GM12878 (cell line): ENCODE results near the gene EFNA3. TPM values are rescaled to one million over a fixed set of nuclear protein-coding genes. Genes with fewer than 3 reads are reported as not detected.

ENCODE experiments used
- ATAC-seq: fragments of 200-7000 bp; cut with Tn5 transposase; 3 replicates; pipeline ENCODE4 v1.9.1; 2020; ENCODE audit warnings: mild to moderate bottlenecking, moderate library complexity
- BruUV-seq: library from RNA; stranded (reverse); fragments of 400-500 nt; replicated peaks from 2 replicates; lab custom pipeline; 2021; lab: Mats Ljungman, UMichigan
- CTCF ChIA-PET: fragments of 300-600 bp; sonication (Branson Sonifier 250); formaldehyde crosslinking; extraction: SDS; loops from one replicate; lab custom pipeline; 2021; ENCODE audit warnings: inconsistent platforms; lab: Yijun Ruan, JAX
- POLR2A ChIA-PET: fragments of 350-600 bp; formaldehyde crosslinking; extraction: SDS; loops from one replicate; lab custom pipeline; 2021; ENCODE audit warnings: inconsistent platforms; lab: Charles Lee
- RAD21 ChIA-PET: fragments of 300-600 bp; sonication (Branson Sonifier 250); formaldehyde crosslinking; loops from one replicate; lab custom pipeline; 2023; ENCODE audit warnings: antibody characterized with exemption; ENCODE audit not compliant: unreplicated experiment; lab: Charles Lee
- SMC1A ChIA-PET: fragments of 300-600 bp; sonication (Branson Sonifier 250); formaldehyde crosslinking; loops from one replicate; lab custom pipeline; 2023; ENCODE audit not compliant: unreplicated experiment, uncharacterized antibody; lab: Charles Lee
- DNase-seq: peaks from one replicate; pipeline ENCODE4 v3.0.0-alpha.2; 2011; ENCODE audit warnings: low read depth, low spot score
- FAIRE-seq: peaks from 3 replicates; lab custom pipeline; 2011; peaks lifted over from hg19 to GRCh38; lab: Jason Lieb, UNC
- H2AFZ ChIP-seq: 2 replicates; pipeline ENCODE4 v1.6.0; 2011; ENCODE audit warnings: low read depth, low read length, control low read depth; ENCODE audit not compliant: control insufficient read depth
- H3K27ac ChIP-seq: 2 replicates; pipeline ENCODE4 v1.5.1; 2011; ENCODE audit warnings: control low read depth; ENCODE audit not compliant: control insufficient read depth, insufficient read depth
- H3K27me3 ChIP-seq, 2 experiments: replicated peaks in 1 of 2; 2 replicates each; pipeline versions ENCODE4 v1.6.0 to v1.6.1; 2011; ENCODE audit warnings: low read length in 1 of 2; ENCODE audit not compliant: control insufficient read depth in 2 of 2, insufficient read depth in 2 of 2
- H3K36me3 ChIP-seq, 2 experiments: 2 replicates each; pipeline ENCODE4 v1.5.1; 2011; ENCODE audit warnings: low read length in 1 of 2; ENCODE audit not compliant: control insufficient read depth in 2 of 2, insufficient read depth in 2 of 2
- H3K4me1 ChIP-seq: 2 replicates; pipeline ENCODE4 v1.6.1; 2011; ENCODE audit warnings: mild to moderate bottlenecking, low read length, moderate library complexity, mixed read lengths; ENCODE audit not compliant: control insufficient read depth, insufficient read depth
- H3K4me2 ChIP-seq: 2 replicates; pipeline ENCODE4 v1.6.0; 2011; ENCODE audit warnings: control low read depth; ENCODE audit not compliant: control insufficient read depth, insufficient read depth
- H3K4me3 ChIP-seq: fragments of 200-600 bp; sonication (generic); 2 replicates; pipeline ENCODE4 v1.5.1; 2016
- H3K79me2 ChIP-seq: 2 replicates; pipeline ENCODE4 v1.6.0; 2011; ENCODE audit warnings: low read length; ENCODE audit not compliant: control insufficient read depth, insufficient read depth
- H3K9ac ChIP-seq: 2 replicates; pipeline ENCODE4 v1.8.0; 2011; ENCODE audit warnings: low read length, control low read depth, mixed read lengths; ENCODE audit not compliant: control insufficient read depth, insufficient read depth
- H3K9me3 ChIP-seq: replicated peaks from 3 replicates; pipeline ENCODE4 v1.5.1; 2011; ENCODE audit warnings: mild to moderate bottlenecking, low read length; ENCODE audit not compliant: control insufficient read depth, insufficient read depth
- H4K20me1 ChIP-seq: 2 replicates; pipeline ENCODE4 v1.6.0; 2011; ENCODE audit not compliant: control insufficient read depth, insufficient read depth
- BACH1 ChIP-seq: fragments of 450-650 bp; IDR thresholded peaks from 2 replicates; pipeline ENCODE4 v1.6.1; 2017; ENCODE audit warnings: mild to moderate bottlenecking, borderline replicate concordance
- CREM ChIP-seq: IDR thresholded peaks from 2 replicates; pipeline ENCODE4 v1.6.1; 2014; ENCODE audit warnings: antibody characterized with exemption, low read depth
- ESRRA ChIP-seq: IDR thresholded peaks from 2 replicates; pipeline ENCODE4 v1.6.1; 2012; ENCODE audit warnings: mild to moderate bottlenecking, low read length, improper control_type of control experiment
- EZH2 ChIP-seq: IDR thresholded peaks from 2 replicates; pipeline ENCODE4 v1.6.1; 2012; ENCODE audit warnings: low read depth, mild to moderate bottlenecking, control low read depth, inconsistent platforms, low read length, borderline replicate concordance; ENCODE audit not compliant: control insufficient read depth
- HCFC1 ChIP-seq: fragments of 150-350 bp; IDR thresholded peaks from 2 replicates; pipeline ENCODE4 v1.6.1; 2014; ENCODE audit warnings: low read length
- IKZF1 ChIP-seq: fragments of 450-650 bp; conservative IDR thresholded peaks from 2 replicates; pipeline ENCODE4 v1.6.1; 2017; ENCODE audit warnings: antibody characterized with exemption, mild to moderate bottlenecking
- KDM1A ChIP-seq: fragments of 200-600 bp; sonication (generic); IDR thresholded peaks from 2 replicates; pipeline ENCODE4 v1.6.1; 2016; ENCODE audit warnings: borderline replicate concordance
- NFYB ChIP-seq: IDR thresholded peaks from 2 replicates; pipeline ENCODE4 v1.6.1; 2011; ENCODE audit warnings: low read depth, mild to moderate bottlenecking, low read length, improper control_type of control experiment, moderate library complexity; ENCODE audit not compliant: insufficient read depth
- PAX5 ChIP-seq: IDR thresholded peaks from 2 replicates; pipeline ENCODE4 v1.6.1; 2011; ENCODE audit warnings: low read depth, low read length, borderline replicate concordance
- POU2F2 ChIP-seq: IDR thresholded peaks from 3 replicates; pipeline ENCODE4 v1.6.1; 2011; ENCODE audit warnings: low read depth, mild to moderate bottlenecking, low read length, borderline replicate concordance
- RELA ChIP-seq: fragments of 450-650 bp; IDR thresholded peaks from 2 replicates; pipeline ENCODE4 v1.8.0; 2014; ENCODE audit warnings: borderline replicate concordance; ENCODE audit not compliant: partially characterized antibody
- SUPT20H ChIP-seq: IDR thresholded peaks from 2 replicates; pipeline ENCODE4 v1.6.1; 2011; ENCODE audit warnings: low read depth, mild to moderate bottlenecking, low read length, moderate library complexity, borderline replicate concordance; ENCODE audit not compliant: control insufficient read depth
- YBX1 ChIP-seq: fragments of 450-650 bp; IDR thresholded peaks from 2 replicates; pipeline ENCODE4 v1.6.1; 2016; ENCODE audit warnings: antibody characterized with exemption
- ZNF207 ChIP-seq: fragments of 450-650 bp; IDR thresholded peaks from 2 replicates; pipeline ENCODE4 v1.6.1; 2014; ENCODE audit warnings: antibody characterized with exemption, mild to moderate bottlenecking, borderline replicate concordance
- WGBS: methylation state at CpG from one replicate; pipeline ENCODE4 v1.1.6; 2016; ENCODE audit warnings: low lambda C conversion rate; ENCODE audit not compliant: insufficient replicate concordance, insufficient coverage; ENCODE audit errors: missing lambda C conversion rate; 5-methylcytosine and 5-hydroxymethylcytosine counted together
- in situ Hi-C: fragments of 300-500 bp; cut with MboI; formaldehyde crosslinking; loops from 9 replicates; pipeline ENCODE4 v1.14.3; 2018; ENCODE audit warnings: mixed read lengths
- intact Hi-C: fragments of 100-400 bp; cut with micrococcal nuclease; formaldehyde crosslinking; loops from one replicate; pipeline ENCODE4 v1.14.2; 2022; ENCODE audit not compliant: unreplicated experiment
- polyA plus RNA-seq, 11 experiments: library from polyadenylated mRNA; depleted of rRNA in 4 of 11; unstranded in 6 of 11; stranded (reverse) in 5 of 11; fragments of >200 nt; fragmentation: Nextera tagmentation in 4 of 11; fragmentation: Illumina TruSeq in 1 of 11; extraction: Ambion mirVana in 4 of 11; extraction: Trizol in 1 of 11; gene quantifications; 1 replicate in 1 of 11; 2 replicates in 10 of 11; pipeline versions ENCODE4 v1.2.1 to v1.2.3, GENCODE V29; 2011 to 2016; ENCODE audit warnings: inconsistent platforms in 2 of 11, missing spikeins in 2 of 11, low read depth in 1 of 11
- total RNA-seq, 4 experiments: library from RNA; depleted of rRNA in 3 of 4; stranded (reverse); fragments of >200 nt in 3 of 4; fragmentation: Illumina TruSeq in 1 of 4; extraction: Trizol in 1 of 4; gene quantifications; 2 replicates each; pipeline versions ENCODE4 v1.2.1 to v1.2.3, GENCODE V29; 2013 to 2021
- TF ChIP-seq, protein P1 (sequence below): fragments of 450-650 bp; IDR thresholded peaks from 2 replicates; pipeline ENCODE4 v1.6.1; 2018; ENCODE audit warnings: borderline replicate concordance, mild to moderate bottlenecking; ENCODE audit not compliant: partially characterized antibody

EFNA3 gene
- total and polyA plus RNA-seq, 10 of the 15 experiments (the other 5 are each of a cell fraction or from before 2014, with no cell fraction given) = 0.08 to 5.4 (median 1.1) TPM

GRCh38 chr1:155131856-155132255, 53.2 kb downstream of the EFNA3 start:
- RAD21 ChIA-PET = no interaction called here
- no peak for FAIRE-seq
- H3K36me3 ChIP-seq = no peaks in the 10 kb centered on the region
- no peaks in the 10 kb centered on the region for H4K20me1 ChIP-seq
- SMC1A ChIA-PET = interaction anchor here (1.2 to 1.5 kb wide), 2 partner anchors 24 to 40 kb away, joined by 3 to 5 read pairs; no protein-coding TSS in a partner anchor
- DNase-seq = no peak
- TF ChIP-seq ESRRA (no peak), HCFC1 (no peak), ZNF207 (no peak), POU2F2 (no peak), BACH1 (no peak), IKZF1 (no peak)
- TF ChIP-seq, all 136 proteins: peak for 0
- BruUV-seq = no TSS peak
- ATAC-seq = no peak
- ChIA-PET POLR2A (interaction anchor here (0.6 to 1.1 kb wide), 2 partner anchors 11 to 29 kb away, joined by 3 read pairs; no protein-coding TSS in a partner anchor), CTCF (interaction anchor here (0.7 to 2.2 kb wide), 5 partner anchors 19 to 1062 kb away, joined by 3 to 9 read pairs (median 4); partner anchors contain the start of gene SLC25A44)
- no peaks in the 10 kb centered on the region for H3K9me3 ChIP-seq
- intact Hi-C loops (no loop called here), in situ Hi-C loops (no loop called here)
- H3K27ac ChIP-seq = no peak overlapping the region
- H3K4me3 ChIP-seq = no peak overlapping the region
- H3K4me2 ChIP-seq = no peak overlapping the region
- H3K9ac ChIP-seq = no peak overlapping the region
- no peak overlapping the region for H2AFZ ChIP-seq
- H3K4me1 ChIP-seq = peaks cover 15% of the 10 kb centered on the region
- WGBS = 45% methylated on average over 2 of the region's 2 CpGs
- H3K27me3 ChIP-seq = peaks cover 12 to 18% of the 10 kb centered on the region in 2 experiments
- peaks cover 8% of the 10 kb centered on the region for H3K79me2 ChIP-seq

DNA sequence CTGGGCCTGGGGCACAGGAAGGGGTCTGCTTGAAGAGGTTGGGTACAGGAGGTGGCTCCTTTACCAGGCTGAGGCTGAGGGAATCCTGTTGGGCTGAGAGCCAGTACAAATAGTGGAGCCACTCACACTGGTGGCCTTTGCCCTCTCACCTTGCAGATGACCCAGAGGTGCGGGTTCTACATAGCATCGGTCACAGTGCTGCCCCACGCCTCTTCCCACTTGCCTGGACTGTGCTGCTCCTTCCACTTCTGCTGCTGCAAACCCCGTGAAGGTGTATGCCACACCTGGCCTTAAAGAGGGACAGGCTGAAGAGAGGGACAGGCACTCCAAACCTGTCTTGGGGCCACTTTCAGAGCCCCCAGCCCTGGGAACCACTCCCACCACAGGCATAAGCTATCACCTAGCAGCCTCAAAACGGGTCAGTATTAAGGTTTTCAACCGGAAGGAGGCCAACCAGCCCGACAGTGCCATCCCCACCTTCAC, 55.2 kb downstream of the EFNA3 start:
- no TSS peak for BruUV-seq
- CTCF ChIA-PET = interaction anchor here (0.5 to 6.0 kb wide), 7 partner anchors 34 to 68 kb away, joined by 3 to 37 read pairs (median 4); partner anchors contain the start of genes KRTCAP2 and TRIM46
- no peak for DNase-seq
- in situ Hi-C loops = no loop called here
- RAD21 ChIA-PET = interaction anchor here (0.7 to 2.6 kb wide), 2 partner anchors 39 to 42 kb away, joined by 3 to 9 read pairs; partner anchors contain the start of gene KRTCAP2
- POLR2A ChIA-PET = interaction anchor here (0.5 to 1.1 kb wide), 4 partner anchors 8 to 602 kb away, joined by 3 to 4 read pairs (median 4); no protein-coding TSS in a partner anchor
- no peak for ATAC-seq
- WGBS = 73% methylated on average over 7 of the region's 7 CpGs
- SMC1A ChIA-PET = interaction anchor here (0.5 to 2.4 kb wide), 3 partner anchors 33 to 349 kb away, joined by 3 to 6 read pairs (median 3); no protein-coding TSS in a partner anchor
- H4K20me1 ChIP-seq = no peaks in the 10 kb centered on the region
- H3K79me2 ChIP-seq = peaks cover 18% of the 10 kb centered on the region
- H3K4me2 ChIP-seq = no peak overlapping the region
- intact Hi-C loops = no loop called here
- H3K27me3 ChIP-seq = peaks cover 1 to 2% of the 10 kb centered on the region in 2 experiments; a peak in 2 of 4 replicates
- H3K9me3 ChIP-seq = no peaks in the 10 kb centered on the region
- no peak for FAIRE-seq
- peaks cover 13% of the 10 kb centered on the region for H3K4me1 ChIP-seq
- H2AFZ ChIP-seq = no peak overlapping the region
- H3K36me3 ChIP-seq = peaks cover 0 to 2% of the 10 kb centered on the region in 2 experiments; a peak in 2 of 4 replicates
- no peak overlapping the region for H3K9ac ChIP-seq
- H3K27ac ChIP-seq = no peak overlapping the region
- no peak overlapping the region for H3K4me3 ChIP-seq
- TF ChIP-seq HCFC1 (no peak), PAX5 (no peak), KDM1A (no peak), CREM (no peak), SUPT20H (no peak), RELA (no peak), YBX1 (no peak), POU2F2 (no peak), NFYB (no peak), EZH2 (no peak)
- TF ChIP-seq, protein P1, sequence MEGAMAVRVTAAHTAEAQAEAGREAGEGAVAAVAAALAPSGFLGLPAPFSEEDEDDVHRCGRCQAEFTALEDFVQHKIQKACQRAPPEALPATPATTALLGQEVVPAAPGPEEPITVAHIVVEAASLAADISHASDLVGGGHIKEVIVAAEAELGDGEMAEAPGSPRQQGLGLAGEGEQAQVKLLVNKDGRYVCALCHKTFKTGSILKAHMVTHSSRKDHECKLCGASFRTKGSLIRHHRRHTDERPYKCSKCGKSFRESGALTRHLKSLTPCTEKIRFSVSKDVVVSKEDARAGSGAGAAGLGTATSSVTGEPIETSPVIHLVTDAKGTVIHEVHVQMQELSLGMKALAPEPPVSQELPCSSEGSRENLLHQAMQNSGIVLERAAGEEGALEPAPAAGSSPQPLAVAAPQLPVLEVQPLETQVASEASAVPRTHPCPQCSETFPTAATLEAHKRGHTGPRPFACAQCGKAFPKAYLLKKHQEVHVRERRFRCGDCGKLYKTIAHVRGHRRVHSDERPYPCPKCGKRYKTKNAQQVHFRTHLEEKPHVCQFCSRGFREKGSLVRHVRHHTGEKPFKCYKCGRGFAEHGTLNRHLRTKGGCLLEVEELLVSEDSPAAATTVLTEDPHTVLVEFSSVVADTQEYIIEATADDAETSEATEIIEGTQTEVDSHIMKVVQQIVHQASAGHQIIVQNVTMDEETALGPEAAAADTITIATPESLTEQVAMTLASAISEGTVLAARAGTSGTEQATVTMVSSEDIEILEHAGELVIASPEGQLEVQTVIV = no peak
